Osteoblast (primary cell): ENCODE data around the gene STIL. TPM values are rescaled to one million over a fixed set of nuclear protein-coding genes. Genes with fewer than 3 reads are reported as not detected.

Experiments
- DNase-seq: peaks from one replicate; pipeline ENCODE4 v3.0.0; 2011; ENCODE audit warnings: low spot score, mixed read lengths; ENCODE audit not compliant: insufficient read length; ENCODE audit errors: missing footprints
- H2AFZ ChIP-seq: 2 replicates; pipeline ENCODE4 v1.6.0; 2011; ENCODE audit warnings: mild to moderate bottlenecking, low read length
- H3K27ac ChIP-seq: 2 replicates; pipeline ENCODE4 v1.5.1; 2011; ENCODE audit warnings: mild to moderate bottlenecking, low read depth, low read length, moderate library complexity
- H3K27me3 ChIP-seq: 2 replicates; pipeline ENCODE4 v1.6.0; 2012; ENCODE audit warnings: mild to moderate bottlenecking, control low read depth, inconsistent platforms, low read length, moderate library complexity; ENCODE audit not compliant: insufficient read depth
- H3K36me3 ChIP-seq: 2 replicates; pipeline ENCODE4 v1.5.1; 2011; ENCODE audit warnings: mild to moderate bottlenecking, low read length, control low read depth, moderate library complexity; ENCODE audit not compliant: insufficient read depth
- H3K4me1 ChIP-seq: 2 replicates; pipeline ENCODE4 v1.5.1; 2011; ENCODE audit warnings: mild to moderate bottlenecking, low read length, control low read depth, moderate library complexity; ENCODE audit not compliant: insufficient read depth
- H3K4me2 ChIP-seq: 2 replicates; pipeline ENCODE4 v1.6.0; 2011; ENCODE audit warnings: mild to moderate bottlenecking, low read length; ENCODE audit not compliant: insufficient read depth
- H3K4me3 ChIP-seq: fragments of 200-600 bp; sonication (generic); 3 replicates; pipeline ENCODE4 v1.5.1; 2012; ENCODE audit warnings: mild to moderate bottlenecking, low read length, inconsistent platforms; ENCODE audit not compliant: insufficient read depth
- H3K79me2 ChIP-seq: 2 replicates; pipeline ENCODE4 v1.6.0; 2012; ENCODE audit warnings: mild to moderate bottlenecking, low read length, control low read depth, inconsistent platforms; ENCODE audit not compliant: insufficient read depth
- H3K9me3 ChIP-seq: 2 replicates; pipeline ENCODE4 v1.5.1; 2011; ENCODE audit warnings: low read depth, low read length, control low read depth
- H4K20me1 ChIP-seq: 2 replicates; pipeline ENCODE4 v1.6.0; 2012; ENCODE audit warnings: mild to moderate bottlenecking, low read length, control low read depth; ENCODE audit not compliant: insufficient read depth
- total RNA-seq: library from RNA; depleted of rRNA; stranded (reverse); fragments of >200 nt; gene quantifications from 2 replicates; pipeline ENCODE4 v1.2.3, GENCODE V29; 2012
- TF ChIP-seq, protein P1 (sequence below): IDR thresholded peaks from 2 replicates; pipeline ENCODE4 v1.5.1; 2011; ENCODE audit warnings: mild to moderate bottlenecking, low read depth, low read length, moderate library complexity; ENCODE audit errors: extremely low read depth

Gene STIL
- total RNA-seq, 1 donor: 4.0 TPM

DNA sequence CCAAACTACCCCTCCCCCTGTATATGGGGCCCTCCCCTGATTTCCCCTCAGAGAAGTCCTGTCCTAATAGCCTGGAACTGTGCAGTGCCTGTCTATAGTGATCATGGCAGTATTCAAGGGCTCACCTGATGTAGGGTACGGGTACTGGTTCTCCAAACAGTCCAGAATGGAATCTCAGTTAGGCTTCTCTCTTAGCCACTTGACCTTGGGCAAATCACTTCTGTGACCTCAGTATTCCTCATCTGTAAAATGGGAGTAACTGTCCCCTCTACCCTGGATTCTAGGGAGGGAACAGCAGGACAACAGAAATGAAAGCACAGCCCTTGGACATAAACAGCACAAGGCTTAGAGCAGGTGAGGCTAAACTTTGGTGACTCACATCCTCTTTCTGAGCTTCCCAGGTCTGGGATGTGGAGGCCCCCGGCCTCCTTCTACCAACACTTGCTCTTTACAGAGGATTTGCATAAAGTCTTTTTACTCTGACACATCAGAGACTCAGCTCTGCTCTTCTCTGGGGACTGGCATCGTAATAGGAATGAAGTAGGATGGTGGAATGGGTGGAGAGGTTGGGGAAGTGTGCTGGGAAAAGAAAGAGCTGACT is 104.1 kb downstream of the STIL start:
- no peaks in the 10 kb centered on the region for H3K36me3 ChIP-seq
- no peak overlapping the region for H2AFZ ChIP-seq
- no peaks in the 10 kb centered on the region for H4K20me1 ChIP-seq
- no peaks in the 10 kb centered on the region for H3K9me3 ChIP-seq
- peak; percentile 51 for DNase-seq
- TF ChIP-seq, protein P1, sequence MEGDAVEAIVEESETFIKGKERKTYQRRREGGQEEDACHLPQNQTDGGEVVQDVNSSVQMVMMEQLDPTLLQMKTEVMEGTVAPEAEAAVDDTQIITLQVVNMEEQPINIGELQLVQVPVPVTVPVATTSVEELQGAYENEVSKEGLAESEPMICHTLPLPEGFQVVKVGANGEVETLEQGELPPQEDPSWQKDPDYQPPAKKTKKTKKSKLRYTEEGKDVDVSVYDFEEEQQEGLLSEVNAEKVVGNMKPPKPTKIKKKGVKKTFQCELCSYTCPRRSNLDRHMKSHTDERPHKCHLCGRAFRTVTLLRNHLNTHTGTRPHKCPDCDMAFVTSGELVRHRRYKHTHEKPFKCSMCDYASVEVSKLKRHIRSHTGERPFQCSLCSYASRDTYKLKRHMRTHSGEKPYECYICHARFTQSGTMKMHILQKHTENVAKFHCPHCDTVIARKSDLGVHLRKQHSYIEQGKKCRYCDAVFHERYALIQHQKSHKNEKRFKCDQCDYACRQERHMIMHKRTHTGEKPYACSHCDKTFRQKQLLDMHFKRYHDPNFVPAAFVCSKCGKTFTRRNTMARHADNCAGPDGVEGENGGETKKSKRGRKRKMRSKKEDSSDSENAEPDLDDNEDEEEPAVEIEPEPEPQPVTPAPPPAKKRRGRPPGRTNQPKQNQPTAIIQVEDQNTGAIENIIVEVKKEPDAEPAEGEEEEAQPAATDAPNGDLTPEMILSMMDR: no peak
- no peak overlapping the region for H3K4me3 ChIP-seq
- no peaks in the 10 kb centered on the region for H3K79me2 ChIP-seq
- H3K4me1 ChIP-seq: no peaks in the 10 kb centered on the region
- H3K4me2 ChIP-seq: no peak overlapping the region
- no peak overlapping the region for H3K27ac ChIP-seq
- peaks cover 5% of the 10 kb centered on the region for H3K27me3 ChIP-seq

DNA sequence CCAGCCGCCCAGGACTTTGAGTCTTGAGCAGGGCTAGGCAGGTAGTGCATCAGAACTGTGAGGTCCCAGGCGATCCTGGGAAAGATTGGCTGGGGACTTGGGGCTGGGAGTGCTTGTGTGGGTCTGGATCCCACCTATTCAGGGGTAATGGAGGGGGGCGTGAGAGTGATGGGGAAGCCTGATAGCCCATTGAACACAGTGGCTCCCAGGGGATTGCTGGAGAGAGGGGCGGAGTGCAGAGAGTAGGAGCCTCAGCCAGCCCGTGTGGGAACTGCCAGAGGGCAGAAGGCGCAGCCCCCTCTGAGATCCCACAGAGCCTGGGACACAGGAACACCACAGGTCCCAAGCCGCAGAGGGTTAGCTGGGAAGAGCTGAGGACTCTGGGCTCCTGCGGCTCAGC is 104.9 kb downstream of the STIL start:
- DNase-seq: no peak
- no peak overlapping the region for H2AFZ ChIP-seq
- H4K20me1 ChIP-seq: no peaks in the 10 kb centered on the region
- TF ChIP-seq, protein P1: no peak
- peaks cover 5% of the 10 kb centered on the region for H3K27me3 ChIP-seq
- no peak overlapping the region for H3K27ac ChIP-seq
- H3K79me2 ChIP-seq: no peaks in the 10 kb centered on the region
- no peaks in the 10 kb centered on the region for H3K9me3 ChIP-seq
- no peaks in the 10 kb centered on the region for H3K4me1 ChIP-seq
- H3K36me3 ChIP-seq: no peaks in the 10 kb centered on the region
- no peak overlapping the region for H3K4me3 ChIP-seq
- H3K4me2 ChIP-seq: no peak overlapping the region

DNA sequence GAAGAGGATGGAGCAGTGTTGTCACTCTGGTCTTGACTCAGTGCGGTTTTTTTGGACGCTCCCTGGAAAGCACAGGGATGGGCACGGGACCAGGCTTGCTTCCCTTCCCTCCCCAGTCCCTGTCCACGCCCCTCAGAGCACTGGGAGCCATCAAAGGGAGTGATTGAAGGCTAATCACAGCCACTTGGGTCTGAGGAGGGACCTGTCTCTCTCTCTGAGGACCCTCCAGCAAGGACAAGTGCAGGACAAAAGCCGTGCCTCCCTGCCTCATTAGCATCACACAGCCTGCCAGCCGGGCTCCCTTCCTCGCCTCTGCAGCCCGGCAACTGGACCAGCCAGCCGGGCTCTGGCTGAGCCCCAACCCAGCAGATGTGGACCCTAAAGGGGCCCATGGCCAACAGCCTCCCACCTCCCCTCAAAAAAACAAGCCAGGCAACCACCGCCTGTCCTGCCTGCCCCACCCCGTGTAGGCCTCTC is 105.5 kb downstream of the STIL start:
- no peak overlapping the region for H2AFZ ChIP-seq

DNA sequence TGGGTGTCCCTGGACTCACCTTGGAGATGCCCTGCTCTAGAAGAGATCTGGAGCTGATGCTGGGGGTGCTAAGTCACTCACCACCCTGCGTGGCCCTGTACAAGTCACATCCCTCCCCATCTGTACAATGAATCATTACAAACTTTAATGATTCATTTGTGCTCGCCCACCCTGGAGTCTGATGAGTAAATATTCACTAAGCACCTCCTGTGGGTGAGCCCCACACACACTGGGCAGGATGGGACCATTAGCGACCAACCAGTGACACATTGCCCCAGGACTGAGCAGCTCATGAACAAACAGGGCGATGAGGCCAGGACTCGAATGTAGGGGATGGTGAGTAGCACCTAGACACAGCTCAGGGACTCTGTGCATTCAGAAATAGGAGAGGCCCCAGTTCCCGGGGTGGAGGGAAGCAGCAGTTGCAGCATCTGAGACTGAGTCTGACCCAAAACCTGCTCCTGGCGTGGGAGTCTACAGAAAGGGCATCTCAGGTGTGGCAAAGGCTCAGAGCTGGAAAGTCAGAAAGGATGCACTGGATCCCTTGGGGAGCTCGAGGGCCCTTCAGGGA is 106.1 kb downstream of the STIL start:
- Histone ChIP-seq H4K20me1 (no peaks in the 10 kb centered on the region), H3K79me2 (no peaks in the 10 kb centered on the region), H3K9me3 (no peaks in the 10 kb centered on the region), H3K27ac (no peak overlapping the region), H3K4me1 (no peaks in the 10 kb centered on the region), H2AFZ (no peak overlapping the region), H3K36me3 (no peaks in the 10 kb centered on the region), H3K27me3 (peaks cover 5% of the 10 kb centered on the region), H3K4me3 (no peak overlapping the region), H3K4me2 (no peak overlapping the region)
- DNase-seq: peak; percentile 87
- TF ChIP-seq, protein P1: no peak

More for the DNA sequence above, 105.5 kb downstream of the STIL start:
- TF ChIP-seq, protein P1: no peak
- DNase-seq: peak; percentile 66
- H3K9me3 ChIP-seq: no peaks in the 10 kb centered on the region
- H3K27me3 ChIP-seq: peaks cover 5% of the 10 kb centered on the region
- H4K20me1 ChIP-seq: no peaks in the 10 kb centered on the region
- H3K79me2 ChIP-seq: no peaks in the 10 kb centered on the region
- no peak overlapping the region for H3K4me3 ChIP-seq
- no peak overlapping the region for H3K27ac ChIP-seq
- H3K4me1 ChIP-seq: no peaks in the 10 kb centered on the region
- no peak overlapping the region for H3K4me2 ChIP-seq
- H3K36me3 ChIP-seq: no peaks in the 10 kb centered on the region
